HCT116 (cell line): ENCODE results near the gene CARMIL1.

Experiments used
- CTCF ChIP-seq, 3 experiments: fragments of 200-600 bp in 1 of 3; sonication (generic) in 1 of 3; IDR thresholded peaks in 2 of 3; conservative IDR thresholded peaks in 1 of 3; 2 replicates each; pipeline ENCODE4 v1.5.1; 2012 to 2017; ENCODE audit warnings: low read depth in 2 of 3, low read length in 2 of 3, antibody characterized with exemption in 1 of 3, borderline replicate concordance in 1 of 3, control low read depth in 1 of 3, mild to moderate bottlenecking in 1 of 3, mixed read lengths in 1 of 3, mixed run types in 1 of 3, moderate library complexity in 1 of 3; ENCODE audit not compliant: insufficient read depth in 1 of 3
- ZFX ChIP-seq: fragments of 450-650 bp; IDR thresholded peaks from 2 replicates; pipeline ENCODE4 v1.6.1; 2017

GRCh38 chr6:25623879-25624278, 344.7 kb downstream of the CARMIL1 start:
- no peak for TF ChIP-seq ZFX
- no peak for TF ChIP-seq CTCF (IDR thresholded peaks at IDR 0.05 in 2 of 3, conservative IDR thresholded peaks at IDR 0.05 in 1 of 3; ENCODE audit: borderline replicate concordance in 1 of 3, insufficient read depth in 1 of 3, low read depth in 2 of 3, low read length in 2 of 3)
